Medulla oblongata (tissue), 1 donor: ENCODE results near the gene OR2Y1.
"Not testable (repeated sequence)": the region's sequence is repeated elsewhere in the genome, so short reads cannot be mapped to it uniquely, and the experiment has no call there.

Experiments used
- DNase-seq: peaks from one replicate; pipeline ENCODE4 v3.0.0-alpha.2; 2015; ENCODE audit errors: extremely low spot score

Gene OR2Y1

GRCh38 chr5:180739271-180739670 is 587 bp downstream of the OR2Y1 start:
- no peak for DNase-seq

GRCh38 chr5:180736536-180736935 is 3.3 kb downstream of the OR2Y1 start:
- no peak for DNase-seq

- no peak for DNase-seq
Observed at GRCh38 chr5:180724944-180725343, 14.9 kb downstream of the OR2Y1 start.

- no peak for DNase-seq
Observed at GRCh38 chr5:180723936-180724335, 15.9 kb downstream of the OR2Y1 start.

- no peak for DNase-seq
Observed at GRCh38 chr5:180720486-180720885, 19.4 kb downstream of the OR2Y1 start.

- DNase-seq = no peak
Observed at GRCh38 chr5:180719781-180720180, 20.1 kb downstream of the OR2Y1 start.

- peak; percentile 40 for DNase-seq
Observed at GRCh38 chr5:180718810-180719453, 20.9 kb downstream of the OR2Y1 start.

- no peak for DNase-seq
Observed at GRCh38 chr5:180717989-180718388, 21.9 kb downstream of the OR2Y1 start.

GRCh38 chr5:180704362-180704761 is 35.5 kb downstream of the OR2Y1 start:
- no peak for DNase-seq

- no peak for DNase-seq
Observed at GRCh38 chr5:180703912-180704311, 35.9 kb downstream of the OR2Y1 start.

GRCh38 chr5:180703371-180703770 is 36.5 kb downstream of the OR2Y1 start:
- DNase-seq = not testable (repeated sequence)

GRCh38 chr5:180700440-180700839 is 39.4 kb downstream of the OR2Y1 start:
- not testable (repeated sequence) for DNase-seq

GRCh38 chr5:180699042-180699441 is 40.8 kb downstream of the OR2Y1 start:
- DNase-seq = no peak

- no peak for DNase-seq
Observed at GRCh38 chr5:180696116-180696515, 43.7 kb downstream of the OR2Y1 start.

- no peak for DNase-seq
Observed at GRCh38 chr5:180692429-180692828, 47.4 kb downstream of the OR2Y1 start.

GRCh38 chr5:180691046-180691445 is 48.8 kb downstream of the OR2Y1 start:
- no peak for DNase-seq

- no peak for DNase-seq
Observed at GRCh38 chr5:180690562-180690961, 49.3 kb downstream of the OR2Y1 start.

- no peak for DNase-seq
Observed at GRCh38 chr5:180689775-180690174, 50.1 kb downstream of the OR2Y1 start.
